Common myeloid progenitor, CD34-positive (primary cell): ENCODE measurements around the gene DTNB.

Experiments
- CTCF ChIA-PET: fragments of 350-600 bp; sonication (Branson Sonifier 250); formaldehyde crosslinking; loops from one replicate; lab custom pipeline; 2021; ENCODE audit warnings: antibody characterized with exemption; lab: Charles Lee
- POLR2A ChIA-PET: fragments of 350-600 bp; sonication (Branson Sonifier 250); formaldehyde crosslinking; loops from one replicate; lab custom pipeline; 2021; ENCODE audit warnings: antibody characterized with exemption; lab: Charles Lee
- DNase-seq, 3 donors: peaks; one replicate each; pipeline versions ENCODE4 v3.0.0 to v3.0.0-alpha.2; 2013
- H3K27ac ChIP-seq, 2 experiments: 1 replicate in 1 of 2; 2 replicates in 1 of 2; pipeline ENCODE4 v1.7.0; 2013; ENCODE audit warnings: inconsistent platforms in 2 of 2, low read length in 2 of 2, mild to moderate bottlenecking in 2 of 2, low read depth in 1 of 2, moderate library complexity in 1 of 2; ENCODE audit not compliant: severe bottlenecking in 2 of 2, insufficient read depth in 1 of 2, poor library complexity in 1 of 2
- H3K27me3 ChIP-seq, 5 experiments: replicated peaks in 2 of 5; 1 replicate in 3 of 5; 2 replicates in 2 of 5; pipeline versions ENCODE4 v1.6.1 to v1.7.0; 2013; ENCODE audit warnings: low read length in 4 of 5, mild to moderate bottlenecking in 2 of 5, moderate library complexity in 2 of 5, inconsistent platforms in 1 of 5; ENCODE audit not compliant: insufficient read depth in 5 of 5, control insufficient read depth in 4 of 5
- H3K36me3 ChIP-seq, 4 experiments: 1 replicate in 2 of 4; 2 replicates in 2 of 4; pipeline versions ENCODE4 v1.6.1 to v1.7.0; 2013; ENCODE audit warnings: low read length in 3 of 4, control low read depth in 1 of 4, mild to moderate bottlenecking in 1 of 4; ENCODE audit not compliant: control insufficient read depth in 4 of 4, insufficient read depth in 4 of 4
- H3K4me1 ChIP-seq, 4 experiments: 1 replicate in 3 of 4; 2 replicates in 1 of 4; pipeline versions ENCODE4 v1.6.1 to v1.7.1; 2013; ENCODE audit warnings: low read length in 3 of 4, mild to moderate bottlenecking in 3 of 4, control low read depth in 1 of 4, inconsistent platforms in 1 of 4, moderate library complexity in 1 of 4; ENCODE audit not compliant: control insufficient read depth in 4 of 4, insufficient read depth in 4 of 4; ENCODE audit errors: control extremely low read depth in 1 of 4
- H3K4me3 ChIP-seq, 7 experiments: 1 replicate in 4 of 7; 2 replicates in 3 of 7; pipeline versions ENCODE4 v1.5.1 to v1.7.0; 2013; ENCODE audit warnings: mild to moderate bottlenecking in 7 of 7, low read length in 6 of 7, moderate library complexity in 6 of 7, inconsistent platforms in 2 of 7, low read depth in 2 of 7, control low read depth in 1 of 7; ENCODE audit not compliant: insufficient read depth in 4 of 7, control insufficient read depth in 1 of 7; ENCODE audit errors: extremely low read depth in 1 of 7
- H3K9me3 ChIP-seq, 5 experiments: 1 replicate in 4 of 5; 2 replicates in 1 of 5; pipeline versions ENCODE4 v1.6.1 to v1.7.1; 2013; ENCODE audit warnings: low read length in 4 of 5, mild to moderate bottlenecking in 2 of 5, inconsistent platforms in 1 of 5, low read depth in 1 of 5, moderate library complexity in 1 of 5; ENCODE audit not compliant: control insufficient read depth in 4 of 5, insufficient read depth in 2 of 5; ENCODE audit errors: control extremely low read depth in 1 of 5
- WGBS: methylation state at CpG from one replicate; pipeline ENCODE4 v1.1.5; 2013; ENCODE audit not compliant: insufficient coverage; 5-methylcytosine and 5-hydroxymethylcytosine counted together

Gene DTNB

DNA sequence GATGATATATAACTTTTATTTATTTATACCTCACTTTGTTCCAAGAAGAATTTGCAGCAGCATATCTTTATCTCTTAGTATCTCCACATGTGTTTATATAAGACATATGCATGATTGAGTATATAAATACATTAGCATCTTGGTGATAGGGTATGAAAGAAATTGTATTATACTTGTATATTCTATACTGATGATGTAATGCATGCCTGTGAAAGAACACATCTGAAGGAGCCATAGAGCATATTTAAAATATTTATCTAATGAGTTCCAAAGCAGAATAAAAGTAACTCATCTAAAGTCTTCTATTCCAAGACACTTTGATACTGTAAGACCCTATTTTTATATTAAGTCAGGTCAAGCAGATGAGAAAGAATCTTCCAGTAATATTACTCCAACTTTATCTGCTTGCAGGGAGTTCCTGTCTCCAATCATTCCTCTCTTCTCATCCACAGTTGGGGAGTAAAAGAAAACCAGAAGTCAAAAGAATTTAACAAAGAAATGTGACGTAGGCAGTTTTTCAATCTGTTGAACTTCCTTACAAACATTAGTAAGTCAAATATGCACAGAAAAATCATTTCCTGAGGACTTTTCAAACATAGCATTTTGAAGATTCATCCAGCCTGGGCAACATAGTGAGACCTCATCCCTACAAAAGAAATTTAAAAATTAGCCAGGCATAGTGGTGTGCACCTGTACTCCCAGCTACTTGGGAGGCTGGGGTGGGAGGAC is 76.7 kb downstream of the DTNB start:
- Histone ChIP-seq H3K27me3 (no peaks in the 10 kb centered on the region), H3K4me3 (no peak overlapping the region), H3K27ac (no peak overlapping the region), H3K36me3 (peaks cover 0 to 2% (median 0%) of the 10 kb centered on the region in 4 experiments), H3K4me1 (peaks cover 0 to 16% (median 0%) of the 10 kb centered on the region in 4 experiments), H3K9me3 (no peaks in the 10 kb centered on the region)
- ChIA-PET POLR2A (no interaction called here), CTCF (interaction anchor here (3.1 kb wide), 1 partner anchor 11 kb away, joined by 13 read pairs; no protein-coding TSS in a partner anchor)
- DNase-seq, result peak in 1 of 3 donors; percentile 16
- no CpG with 5 or more reads among the region's 1 CpG for WGBS

DNA sequence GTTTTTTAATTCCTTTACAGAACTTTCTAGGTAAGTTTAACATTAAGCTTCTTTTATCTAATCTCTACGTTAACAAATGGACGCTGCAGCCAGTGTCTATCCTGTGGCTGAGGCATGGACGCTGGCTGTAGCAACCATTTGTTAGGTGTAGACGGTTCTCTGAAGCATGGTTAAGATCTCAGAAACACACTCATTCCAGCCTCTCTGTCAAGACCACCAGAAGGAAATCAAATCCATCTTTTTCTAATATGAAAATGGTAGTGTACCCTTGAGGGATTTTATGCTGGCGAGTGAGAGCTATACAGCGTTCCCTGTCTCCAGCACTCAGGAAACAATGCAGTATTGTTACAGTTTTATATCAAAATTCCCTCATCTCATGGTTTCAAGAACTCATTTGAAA is 78.0 kb downstream of the DTNB start:
- ChIA-PET CTCF (no interaction called here), POLR2A (no interaction called here)
- no peaks in the 10 kb centered on the region for H3K27me3 ChIP-seq
- H3K4me1 ChIP-seq, result peaks cover 0 to 16% (median 0%) of the 10 kb centered on the region in 4 experiments
- peaks cover 0 to 2% (median 0%) of the 10 kb centered on the region in 4 experiments for H3K36me3 ChIP-seq
- H3K4me3 ChIP-seq, result no peak overlapping the region
- no peaks in the 10 kb centered on the region for H3K9me3 ChIP-seq
- DNase-seq, result no peak
- H3K27ac ChIP-seq, result no peak overlapping the region
- WGBS, result 100% methylated on average over 4 of the region's 6 CpGs

DNA sequence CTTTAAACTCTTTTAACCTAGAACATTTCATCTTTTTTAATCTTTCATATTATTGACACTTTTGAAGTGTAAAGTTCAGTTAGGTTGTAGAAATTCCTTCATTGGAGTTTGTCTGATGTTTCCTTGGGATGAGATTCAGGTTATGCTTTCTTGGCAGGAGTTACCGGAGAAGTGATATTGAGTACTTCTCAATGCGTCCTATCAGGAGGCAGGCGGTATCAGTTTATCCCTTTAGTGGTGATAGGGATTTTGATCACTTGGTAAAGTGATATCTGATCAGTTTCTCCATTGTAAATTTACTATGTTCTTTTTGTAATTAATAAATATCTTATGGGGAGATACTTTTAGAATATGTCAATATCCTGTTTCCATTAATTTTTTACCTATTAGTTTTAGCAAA is 78.4 kb downstream of the DTNB start:
- no peak overlapping the region for H3K27ac ChIP-seq
- DNase-seq, result no peak
- ChIA-PET POLR2A (no interaction called here), CTCF (no interaction called here)
- peaks cover 0 to 16% (median 0%) of the 10 kb centered on the region in 4 experiments for H3K4me1 ChIP-seq
- peaks cover 0 to 2% (median 0%) of the 10 kb centered on the region in 4 experiments for H3K36me3 ChIP-seq
- no peaks in the 10 kb centered on the region for H3K9me3 ChIP-seq
- no peak overlapping the region for H3K4me3 ChIP-seq
- H3K27me3 ChIP-seq, result no peaks in the 10 kb centered on the region
- WGBS, result 100% methylated on average over 1 of the region's 3 CpGs

DNA sequence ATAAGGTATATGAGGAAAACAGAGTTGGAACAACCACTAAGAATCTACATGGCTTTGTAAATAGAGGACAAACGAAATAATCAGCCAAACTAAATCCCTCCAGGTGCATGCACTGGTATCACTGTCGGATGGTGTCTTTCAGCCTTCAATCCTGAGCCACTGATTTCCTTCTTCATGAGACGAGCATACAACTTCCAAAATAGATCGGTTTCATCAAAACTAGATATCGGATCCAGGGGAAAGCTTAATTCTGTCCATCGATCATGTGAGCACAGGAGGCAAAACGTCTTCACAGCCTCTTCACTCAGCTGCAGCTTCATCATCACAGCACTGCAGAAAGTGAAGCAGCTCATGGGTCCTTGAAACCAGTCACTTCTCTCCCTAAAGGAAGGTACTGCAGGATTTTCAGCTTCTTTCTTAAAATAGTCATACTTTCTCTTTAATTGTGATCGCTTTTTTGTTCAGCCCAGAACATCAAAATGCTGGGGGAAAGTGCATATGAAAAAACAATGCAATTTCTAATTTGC is 80.5 kb downstream of the DTNB start:
- DNase-seq, result no peak
- H3K27ac ChIP-seq, result no peak overlapping the region
- H3K36me3 ChIP-seq, result peaks cover 0 to 3% (median 0%) of the 10 kb centered on the region in 4 experiments
- CTCF ChIA-PET, result interaction anchor here (0.6 to 1.6 kb wide), 2 partner anchors 14 to 438 kb away, joined by 3 to 6 read pairs; no protein-coding TSS in a partner anchor
- 88% methylated on average over 8 of the region's 8 CpGs for WGBS
- H3K9me3 ChIP-seq, result no peaks in the 10 kb centered on the region
- POLR2A ChIA-PET, result interaction anchor here (0.7 kb wide), 1 partner anchor 283 kb away, joined by 3 read pairs; no protein-coding TSS in a partner anchor
- peaks cover 0 to 16% (median 0%) of the 10 kb centered on the region in 4 experiments for H3K4me1 ChIP-seq
- H3K27me3 ChIP-seq, result no peaks in the 10 kb centered on the region
- H3K4me3 ChIP-seq, result no peak overlapping the region

DNA sequence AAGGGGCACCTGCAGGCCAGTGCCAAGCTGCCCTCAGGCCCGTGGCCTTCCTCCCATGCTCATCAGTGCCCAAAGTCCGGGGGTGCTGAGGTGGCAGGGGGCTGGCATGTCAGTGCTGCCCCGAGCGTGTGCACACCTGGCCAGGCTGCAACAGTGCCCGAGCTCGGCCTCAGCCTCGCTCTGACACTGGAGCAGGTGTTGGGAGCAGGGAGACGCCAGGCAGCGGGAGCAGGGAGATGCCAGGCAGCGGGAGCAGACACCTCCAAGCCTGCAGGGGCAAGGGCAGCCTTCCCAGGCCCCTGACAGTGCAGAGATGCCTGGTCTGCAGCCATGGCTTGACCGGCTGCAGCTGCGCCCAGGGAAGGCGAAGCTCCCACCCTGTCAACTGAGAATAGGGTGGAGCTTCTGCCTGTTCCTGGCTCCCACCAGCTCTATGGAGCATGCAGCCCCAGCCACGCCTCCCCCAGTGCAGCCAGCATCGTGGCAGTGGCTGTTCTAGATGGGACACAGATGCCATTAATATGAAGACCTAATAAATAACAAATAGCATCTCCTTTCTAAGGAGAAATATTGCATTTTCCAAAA is 82.4 kb downstream of the DTNB start:
- no peak overlapping the region for H3K27ac ChIP-seq
- no peaks in the 10 kb centered on the region for H3K27me3 ChIP-seq
- H3K4me1 ChIP-seq, result peaks cover 0 to 14% (median 4%) of the 10 kb centered on the region in 4 experiments
- DNase-seq, result no peak
- POLR2A ChIA-PET, result no interaction called here
- 96% methylated on average over 12 of the region's 15 CpGs for WGBS
- H3K4me3 ChIP-seq, result no peak overlapping the region
- peaks cover 0 to 3% (median 0%) of the 10 kb centered on the region in 4 experiments for H3K36me3 ChIP-seq
- CTCF ChIA-PET, result interaction anchor here (1.4 to 1.5 kb wide), 2 partner anchors 81 to 214 kb away, joined by 3 to 4 read pairs; no protein-coding TSS in a partner anchor
- no peaks in the 10 kb centered on the region for H3K9me3 ChIP-seq

DNA sequence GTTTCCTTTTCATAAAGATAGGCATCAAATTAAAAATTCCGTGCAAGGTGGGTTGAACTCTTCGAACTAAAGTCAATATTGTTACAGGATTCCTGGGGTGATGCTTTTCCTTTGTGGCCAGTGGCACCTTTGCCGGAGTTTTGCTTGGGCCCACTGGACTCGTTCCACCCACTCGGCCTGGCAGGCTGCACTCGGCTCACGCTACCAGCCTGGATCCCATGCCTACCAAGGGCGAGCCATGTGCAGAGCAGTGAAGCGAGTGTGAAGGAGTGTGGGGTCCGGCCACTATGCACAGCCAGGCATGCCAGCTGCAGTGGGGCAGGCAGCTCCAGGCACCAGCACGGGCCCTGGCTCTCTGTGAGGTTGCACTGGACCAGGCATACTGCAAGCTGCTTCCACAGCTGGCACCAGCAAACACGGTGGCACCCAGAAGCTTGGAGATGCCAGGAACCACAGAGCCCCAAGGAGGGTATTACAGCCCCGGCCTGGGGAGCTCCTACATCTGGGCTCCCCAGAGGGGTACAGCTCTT is 83.6 kb downstream of the DTNB start:
- H3K27me3 ChIP-seq, result no peaks in the 10 kb centered on the region
- H3K9me3 ChIP-seq, result no peaks in the 10 kb centered on the region
- no peak for DNase-seq
- peaks cover 0 to 14% (median 4%) of the 10 kb centered on the region in 4 experiments for H3K4me1 ChIP-seq
- POLR2A ChIA-PET, result no interaction called here
- WGBS, result 99% methylated on average over 12 of the region's 13 CpGs
- H3K4me3 ChIP-seq, result no peak overlapping the region
- no peak overlapping the region for H3K27ac ChIP-seq
- H3K36me3 ChIP-seq, result peaks cover 0 to 3% (median 0%) of the 10 kb centered on the region in 4 experiments
- CTCF ChIA-PET, result interaction anchor here (0.7 to 1.3 kb wide), 3 partner anchors 8 to 17 kb away, joined by 3 to 4 read pairs (median 4); no protein-coding TSS in a partner anchor
